GM12891 (cell line): ENCODE measurements around the gene C19orf18.

Experiments used
- PAX5 ChIP-seq: IDR thresholded peaks from 2 replicates; pipeline ENCODE4 v1.6.1; 2011; ENCODE audit warnings: low read length, moderate library complexity, mild to moderate bottlenecking; ENCODE audit not compliant: insufficient read depth, severe bottlenecking
- POLR2A ChIP-seq: IDR thresholded peaks from 2 replicates; pipeline ENCODE4 v1.6.1; 2011; ENCODE audit warnings: low read depth, low read length, control low read depth
- POLR2AphosphoS5 ChIP-seq: IDR thresholded peaks from 2 replicates; pipeline ENCODE4 v1.6.1; 2011; ENCODE audit warnings: low read depth, low read length, control low read depth
- POU2F2 ChIP-seq: IDR thresholded peaks from 2 replicates; pipeline ENCODE4 v1.6.1; 2011; ENCODE audit warnings: low read depth, mild to moderate bottlenecking, control low read depth, low read length, moderate library complexity
- SPI1 ChIP-seq: IDR thresholded peaks from 2 replicates; pipeline ENCODE4 v1.6.1; 2011; ENCODE audit warnings: low read depth, low read length, control low read depth
- TAF1 ChIP-seq: IDR thresholded peaks from 2 replicates; pipeline ENCODE4 v1.6.1; 2011; ENCODE audit warnings: low read depth, low read length, control low read depth

DNA sequence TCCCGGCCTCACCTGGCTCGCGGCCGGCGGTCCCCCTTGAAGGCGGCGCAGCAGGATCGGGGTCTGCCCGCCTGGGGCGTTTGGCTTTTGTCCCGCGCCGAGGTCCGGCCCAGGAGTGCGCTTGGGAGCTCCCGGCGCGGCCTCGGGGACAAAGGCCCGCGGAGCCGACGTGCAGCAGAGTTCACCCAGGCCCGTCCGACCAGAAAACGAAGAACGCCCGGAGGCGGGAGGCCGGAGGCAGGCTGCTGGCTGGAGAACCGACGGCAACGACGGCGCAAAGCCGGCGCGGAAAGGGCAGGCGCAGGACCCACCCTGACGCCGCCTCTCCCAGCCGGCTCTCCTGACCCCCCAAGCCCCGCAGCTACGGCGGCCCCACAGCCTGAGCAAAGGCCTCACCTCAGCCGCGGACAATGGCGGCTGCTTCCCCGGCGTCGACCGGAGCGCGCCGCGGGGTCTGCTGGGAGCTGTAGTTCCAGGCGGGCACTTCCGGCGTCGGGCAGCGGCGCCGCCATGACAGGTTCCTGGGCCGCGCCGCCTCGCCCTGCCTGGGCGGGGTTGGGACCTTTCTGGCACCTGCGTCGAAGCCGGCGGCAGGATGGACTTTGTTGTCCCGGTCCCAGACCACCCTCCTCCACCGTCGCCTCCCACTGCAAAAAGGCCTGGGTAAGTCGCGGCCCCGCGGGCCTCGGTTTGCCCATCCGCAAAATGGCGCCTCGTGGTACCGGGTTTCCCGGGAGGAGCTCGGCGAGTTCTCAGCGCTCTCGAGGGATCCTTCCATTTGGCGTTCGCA is 28.2 kb upstream of the C19orf18 start, which contains the start of gene ZNF606:
- TF ChIP-seq TAF1 (0 out of 2 replicates have a peak, but pooled peaks have one; percentile 49), POLR2A (peak; percentile 77), POLR2AphosphoS5 (peak; percentile 41; the same call in 1 of the 2 replicates), SPI1 (0 out of 2 replicates have a peak, but pooled peaks have one; percentile 9), PAX5 (no peak), POU2F2 (no peak; the same call in 1 of the 2 replicates)
